ENCODE data around the gene ELMO1.

ELMO1 gene

GRCh38 chr7:36942025-36942424, 506.6 kb downstream of the ELMO1 start:
- in situ Hi-C loops (cut with MboI; ENCODE audit: low sequenced_read_pairs): no loop called here

DNA sequence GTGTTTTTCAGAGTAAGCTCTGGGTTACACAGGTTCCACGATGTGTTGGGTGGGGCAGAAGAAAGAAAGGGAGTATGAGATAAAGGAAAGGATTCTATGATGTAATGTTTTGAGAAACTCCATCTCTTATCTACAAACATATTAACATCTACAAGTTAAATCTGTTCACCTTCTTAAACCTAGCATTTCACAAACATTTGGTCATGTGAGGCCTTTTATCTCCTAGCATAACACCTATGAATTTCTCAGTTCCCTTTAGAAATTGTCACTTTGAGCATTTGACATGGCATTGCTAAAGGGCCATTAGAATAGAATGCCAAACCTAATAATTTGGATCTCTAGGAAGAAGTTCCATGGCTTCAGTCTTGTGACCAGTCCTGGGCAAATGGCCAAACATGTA, 507.3 kb downstream of the ELMO1 start:
- in situ Hi-C loops (cut with MboI; ENCODE audit: low sequenced_read_pairs): no loop called here

- in situ Hi-C loops (cut with MboI; ENCODE audit: low sequenced_read_pairs): no loop called here
Measured at GRCh38 chr7:36939816-36940215, 508.8 kb downstream of the ELMO1 start.

DNA sequence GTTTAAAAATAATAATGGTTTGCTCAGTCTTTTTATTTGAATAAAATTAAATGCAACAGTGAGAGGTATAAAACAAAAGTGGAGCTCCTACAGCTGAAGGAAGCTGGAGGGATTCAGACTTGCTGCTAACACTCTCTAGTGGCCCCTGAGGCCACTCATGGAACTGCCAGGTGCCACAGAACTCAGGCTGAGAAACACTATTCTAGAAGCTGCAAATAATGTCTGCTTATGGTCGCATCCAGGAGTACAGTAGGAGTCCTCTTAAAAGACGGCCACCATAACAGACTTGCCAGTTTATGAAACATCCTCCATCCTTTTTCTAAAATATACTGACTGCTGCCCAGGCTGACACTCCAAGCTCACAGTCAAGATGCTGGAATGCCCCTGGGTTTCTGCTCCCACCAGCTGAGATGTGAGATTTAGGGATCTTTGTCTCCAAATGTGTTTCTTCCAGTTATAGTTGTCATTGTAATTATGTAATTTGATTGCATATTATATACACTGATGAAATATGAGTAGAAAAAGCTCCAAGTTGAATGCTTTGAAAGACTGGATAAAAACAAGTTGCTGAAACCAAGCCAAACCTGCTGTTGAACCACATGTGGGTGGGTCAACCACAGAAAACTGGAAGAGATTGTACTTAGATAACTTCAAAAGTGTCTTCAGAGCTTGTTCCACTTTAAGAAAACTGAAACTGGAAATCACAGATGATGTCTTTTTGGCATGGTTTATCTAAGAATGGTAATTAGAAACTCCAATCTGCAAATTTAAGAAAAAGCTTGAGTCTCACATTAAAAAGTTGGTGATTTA, 510.7 kb downstream of the ELMO1 start:
- in situ Hi-C loops (cut with MboI; ENCODE audit: low sequenced_read_pairs): no loop called here

- in situ Hi-C loops (cut with MboI; ENCODE audit: low sequenced_read_pairs): no loop called here
Measured at GRCh38 chr7:36931892-36932291, 516.8 kb downstream of the ELMO1 start.

DNA sequence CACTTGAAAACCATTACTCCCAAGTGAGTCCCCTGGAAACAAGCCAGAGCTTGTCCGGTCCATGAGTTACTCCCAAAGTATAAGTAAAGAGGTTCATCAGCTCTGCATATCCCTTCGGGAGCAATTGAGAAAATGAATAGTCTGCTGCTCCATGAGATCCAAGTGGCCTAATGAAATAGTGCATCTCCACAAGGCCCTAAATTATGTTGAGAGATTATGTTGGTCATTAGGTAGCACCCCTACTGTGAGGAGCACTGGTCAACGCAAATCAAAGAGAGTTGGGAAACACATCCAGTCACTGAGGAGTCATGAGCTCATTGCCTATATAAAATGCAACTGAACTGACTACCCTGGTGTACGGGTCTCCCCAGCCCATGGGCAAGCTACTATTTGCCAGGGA, 518.9 kb downstream of the ELMO1 start:
- in situ Hi-C loops (cut with MboI; ENCODE audit: low sequenced_read_pairs): no loop called here

DNA sequence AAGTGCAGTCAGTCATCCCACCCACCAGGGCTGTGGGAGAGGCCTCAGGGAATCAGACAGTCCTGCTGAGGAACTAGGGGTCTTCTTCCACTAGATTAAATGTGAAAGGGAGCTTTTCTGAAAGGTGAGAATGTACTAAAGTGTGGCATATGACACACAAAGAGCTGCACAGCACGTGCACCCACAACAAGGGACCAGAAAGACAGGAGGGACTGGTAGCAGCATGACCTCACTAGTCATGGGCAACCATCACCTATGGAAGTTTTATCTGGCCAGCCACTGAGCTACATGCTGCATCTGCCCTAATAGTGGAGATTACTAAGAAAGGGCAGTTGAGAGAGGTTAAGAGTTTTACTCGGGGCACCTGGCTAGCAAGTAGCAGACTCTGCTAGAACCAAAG, 519.9 kb downstream of the ELMO1 start:
- in situ Hi-C loops (cut with MboI; ENCODE audit: low sequenced_read_pairs): no loop called here

- in situ Hi-C loops (cut with MboI; ENCODE audit: low sequenced_read_pairs): no loop called here
Measured at GRCh38 chr7:36928311-36928710, 520.4 kb downstream of the ELMO1 start.

DNA sequence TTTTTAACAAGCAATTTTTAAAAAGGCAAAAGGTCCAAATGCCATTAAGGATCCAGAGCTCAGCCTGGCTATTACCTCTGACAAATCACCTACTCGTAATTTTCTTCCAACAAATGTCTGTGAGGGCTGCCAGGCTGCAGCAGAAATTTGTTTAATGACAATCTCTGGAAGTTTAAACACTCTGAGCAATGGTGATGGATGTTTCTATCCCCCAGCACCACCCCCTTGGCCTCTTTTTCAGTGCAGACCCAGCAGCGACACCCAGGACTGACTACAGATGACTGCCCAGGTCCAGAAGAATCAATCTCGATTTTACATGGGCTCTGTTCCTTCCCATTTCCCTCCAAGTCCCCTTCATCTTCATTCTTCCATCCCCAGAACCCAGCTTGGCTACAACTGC, 523.0 kb downstream of the ELMO1 start:
- in situ Hi-C loops (cut with MboI; ENCODE audit: low sequenced_read_pairs): no loop called here

GRCh38 chr7:36925207-36925606, 523.5 kb downstream of the ELMO1 start:
- in situ Hi-C loops (cut with MboI; ENCODE audit: low sequenced_read_pairs): no loop called here

DNA sequence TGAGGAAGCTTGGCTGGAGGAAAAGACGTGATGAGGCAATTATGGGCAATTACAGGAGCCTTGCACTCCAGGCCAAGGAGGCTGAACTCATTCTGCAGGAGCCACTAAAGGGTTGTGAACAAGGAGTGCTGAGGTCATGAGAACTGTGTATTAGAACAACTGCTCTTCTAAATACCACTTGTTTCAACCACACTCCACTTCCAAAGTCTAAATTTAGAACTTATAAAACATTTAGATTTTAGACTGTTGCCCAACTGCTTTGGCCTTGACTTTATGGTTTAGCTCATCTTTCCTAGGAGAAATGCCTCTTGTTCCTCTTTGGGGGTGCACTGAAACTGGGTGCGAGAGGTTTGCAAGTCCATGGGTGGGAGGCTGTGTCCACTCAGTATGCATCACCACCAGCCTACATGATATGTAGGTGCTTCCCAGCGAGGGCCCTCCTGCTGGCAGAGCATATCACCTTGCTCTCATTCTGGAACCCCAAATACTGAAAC, 524.7 kb downstream of the ELMO1 start:
- in situ Hi-C loops (cut with MboI; ENCODE audit: low sequenced_read_pairs): no loop called here

- in situ Hi-C loops (cut with MboI; ENCODE audit: low sequenced_read_pairs): no loop called here
Measured at GRCh38 chr7:36923185-36923584, 525.5 kb downstream of the ELMO1 start.

DNA sequence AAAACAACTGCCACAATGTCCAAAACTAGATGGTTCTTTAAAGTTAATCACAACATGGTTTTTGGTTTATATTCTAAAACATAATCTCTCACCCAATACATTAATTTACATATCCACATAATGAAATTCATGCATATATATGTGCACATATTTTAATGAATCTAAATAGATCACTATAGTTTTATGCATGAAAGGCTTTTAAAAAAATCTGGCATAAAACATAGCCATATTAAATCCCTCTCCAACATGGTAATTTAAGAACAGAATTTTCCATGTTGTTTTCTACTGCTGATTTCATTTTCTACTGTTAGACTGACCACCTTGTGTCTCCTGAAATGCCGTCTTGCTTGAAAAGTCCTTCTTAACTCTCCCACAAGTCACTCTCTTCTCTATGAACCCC, 528.2 kb downstream of the ELMO1 start:
- in situ Hi-C loops (cut with MboI; ENCODE audit: low sequenced_read_pairs): no loop called here

- in situ Hi-C loops (cut with MboI; ENCODE audit: low sequenced_read_pairs): no loop called here
Measured at GRCh38 chr7:36919738-36920137, 528.9 kb downstream of the ELMO1 start.

GRCh38 chr7:36918591-36918990, 530.1 kb downstream of the ELMO1 start:
- in situ Hi-C loops (cut with MboI; ENCODE audit: low sequenced_read_pairs): no loop called here

DNA sequence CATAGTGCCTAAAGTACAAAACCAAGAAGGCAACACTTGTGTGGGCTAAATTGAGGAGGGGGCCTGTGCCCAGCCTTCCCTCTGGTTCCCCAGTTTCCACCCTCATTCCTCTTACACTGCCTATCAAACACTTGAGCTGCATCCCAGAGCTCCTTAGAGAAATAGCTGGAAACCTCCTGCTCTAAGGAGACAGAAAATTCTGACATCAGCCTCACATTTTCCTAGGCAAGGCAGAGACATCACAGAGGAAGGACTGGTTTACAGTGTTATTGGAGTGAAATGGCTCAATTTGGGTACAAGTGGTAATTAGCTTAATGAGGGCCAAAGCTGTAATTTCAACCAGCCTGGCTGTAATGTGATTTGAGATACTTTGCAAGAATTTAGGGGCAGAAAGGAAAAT, 532.0 kb downstream of the ELMO1 start:
- in situ Hi-C loops (cut with MboI; ENCODE audit: low sequenced_read_pairs): no loop called here

DNA sequence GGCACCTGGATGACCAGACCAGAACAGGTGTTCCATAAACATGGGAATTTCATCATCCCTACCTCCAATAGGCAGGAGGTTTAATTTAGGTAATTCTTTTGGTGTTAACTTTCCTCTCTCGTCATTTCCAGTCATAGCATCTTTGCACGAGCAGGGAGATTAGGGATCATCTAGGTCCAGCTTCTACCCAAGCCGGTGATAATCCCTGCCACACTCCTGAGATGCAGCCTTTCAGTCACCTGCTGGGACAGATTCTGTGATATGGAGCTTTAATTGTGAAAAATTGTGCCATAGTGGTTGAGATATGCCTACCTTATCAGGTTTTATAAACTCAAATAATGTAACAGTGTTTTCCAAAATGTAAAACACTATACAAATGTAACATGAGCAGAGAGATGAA, 532.5 kb downstream of the ELMO1 start:
- in situ Hi-C loops (cut with MboI; ENCODE audit: low sequenced_read_pairs): no loop called here

- in situ Hi-C loops (cut with MboI; ENCODE audit: low sequenced_read_pairs): no loop called here
Measured at GRCh38 chr7:36911788-36912187, 536.9 kb downstream of the ELMO1 start.

- in situ Hi-C loops (cut with MboI; ENCODE audit: low sequenced_read_pairs): no loop called here
Measured at GRCh38 chr7:36910859-36911258, 537.8 kb downstream of the ELMO1 start.

- in situ Hi-C loops (cut with MboI; ENCODE audit: low sequenced_read_pairs): no loop called here
Measured at GRCh38 chr7:36910401-36910800, 538.3 kb downstream of the ELMO1 start.

GRCh38 chr7:36906956-36907635, 541.6 kb downstream of the ELMO1 start:
- in situ Hi-C loops (cut with MboI; ENCODE audit: low sequenced_read_pairs): no loop called here

DNA sequence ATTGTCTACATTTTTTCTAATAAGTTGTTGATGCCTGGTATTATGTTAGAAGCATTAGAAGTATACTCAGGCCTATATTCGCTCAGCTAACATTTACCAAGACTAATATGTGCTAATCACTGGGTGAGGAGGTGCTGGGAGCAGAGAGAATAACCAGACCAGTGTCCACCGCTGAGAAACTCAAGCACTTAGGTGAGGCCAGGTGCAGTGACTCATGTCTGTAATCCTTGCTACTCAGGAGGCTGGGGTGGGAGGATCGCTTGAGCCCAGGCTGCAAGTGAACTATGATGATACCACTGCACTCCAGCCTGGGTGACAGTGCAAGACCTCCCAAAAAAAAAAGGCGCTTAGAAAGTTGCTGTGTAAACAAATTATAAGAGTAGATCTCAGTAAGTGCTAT, 542.2 kb downstream of the ELMO1 start:
- in situ Hi-C loops (cut with MboI; ENCODE audit: low sequenced_read_pairs): no loop called here

Measured in hTERT RPE-1 (cell line).